ENCODE results near the gene ATF3.

- TF ChIP-seq CTCF (IDR thresholded peaks at IDR 0.05) (no peak), POLR2A (IDR thresholded peaks at IDR 0.05) (no peak)
Measured at GRCh38 chr1:212651977-212652376, 43.4 kb downstream of the ATF3 start.
